Thoracic aorta (tissue), 2 donors: Measurements from ENCODE around the gene PTEN. TPM values are rescaled to one million over a fixed set of nuclear protein-coding genes. Genes with fewer than 3 reads are reported as not detected.

ENCODE experiments used
- ATAC-seq: fragments of 150-250 bp; one replicate; pipeline ENCODE4 v1.8.0; 2017; ENCODE audit warnings: low read depth; ENCODE audit not compliant: insufficient number of reproducible peaks, low FRiP score
- DNase-seq: peaks from one replicate; pipeline ENCODE4 v3.0.0-alpha.2; 2020; ENCODE audit warnings: low spot score
- H3K27ac ChIP-seq, 2 donors: fragments of 200-600 bp; sonication (generic); 1 replicate in 1 of 2; 2 replicates in 1 of 2; pipeline ENCODE4 v1.5.1; 2016; ENCODE audit warnings: mild to moderate bottlenecking in 2 of 2, moderate library complexity in 2 of 2
- H3K27me3 ChIP-seq: fragments of 200-600 bp; sonication (generic); replicated peaks from 2 replicates; pipeline ENCODE4 v1.6.0; 2016; ENCODE audit warnings: mild to moderate bottlenecking; ENCODE audit not compliant: insufficient read depth
- H3K36me3 ChIP-seq: fragments of 200-600 bp; sonication (generic); one replicate; pipeline ENCODE4 v1.5.1; 2016
- H3K4me1 ChIP-seq, 2 donors: fragments of 200-600 bp; sonication (generic); 1 replicate in 1 of 2; 2 replicates in 1 of 2; pipeline versions ENCODE4 v1.5.1 to v1.6.0; 2016; ENCODE audit warnings: low read depth in 2 of 2, mild to moderate bottlenecking in 1 of 2; ENCODE audit not compliant: control insufficient read depth in 1 of 2
- H3K4me3 ChIP-seq: fragments of 200-600 bp; sonication (generic); 2 replicates; pipeline ENCODE4 v1.5.1; 2016; ENCODE audit warnings: mild to moderate bottlenecking
- H3K9me3 ChIP-seq: fragments of 200-600 bp; sonication (generic); 2 replicates; pipeline ENCODE4 v1.5.1; 2016
- CTCF ChIP-seq: fragments of 200-600 bp; sonication (generic); IDR thresholded peaks from one replicate; pipeline ENCODE4 v1.5.1; 2019; ENCODE audit warnings: antibody characterized with exemption
- total RNA-seq, 2 donors: library from RNA; depleted of rRNA; stranded (reverse); fragments of >200 nt; gene quantifications; one replicate each; pipeline versions ENCODE4 v1.1.0 to v1.2.3, GENCODE V29; 2016

The PTEN gene
- total RNA-seq, 2 donors from 2014 or later, result 146 to 168 TPM

DNA sequence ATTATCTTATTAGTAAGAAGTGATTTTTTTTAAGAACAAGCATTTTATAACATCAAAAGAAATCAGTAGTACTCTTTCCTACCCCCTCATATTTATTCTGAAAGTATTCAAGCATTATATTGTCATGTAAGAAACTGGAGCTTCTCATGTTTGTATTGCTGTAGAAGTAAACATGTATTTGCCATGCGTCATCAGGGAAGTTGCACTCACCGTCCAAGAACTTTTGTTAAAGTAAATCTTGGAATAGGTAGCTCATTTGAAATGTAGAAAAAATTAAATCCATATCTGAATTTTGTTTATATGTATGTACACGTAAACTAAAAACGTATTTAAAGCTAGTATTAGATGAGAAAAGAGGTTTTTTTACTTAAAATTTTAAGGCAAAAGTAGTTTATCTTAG is 96.8 kb downstream of the PTEN start:
- Histone ChIP-seq H3K36me3 (peaks cover 4% of the 10 kb centered on the region), H3K4me1 (peaks cover 25 to 52% of the 10 kb centered on the region in 2 donors), H3K9me3 (no peaks in the 10 kb centered on the region), H3K27me3 (no peaks in the 10 kb centered on the region), H3K27ac (peak overlapping the region; percentile 45 to 66), H3K4me3 (no peak overlapping the region)
- no peak for TF ChIP-seq CTCF
- no peak for DNase-seq
- ATAC-seq, result no peak

- Histone ChIP-seq H3K36me3 (peaks cover 4% of the 10 kb centered on the region), H3K4me3 (peak overlapping the region; percentile 28), H3K9me3 (no peaks in the 10 kb centered on the region), H3K27ac (peak overlapping the region; percentile 66 to 69), H3K27me3 (no peaks in the 10 kb centered on the region), H3K4me1 (peaks cover 21 to 43% of the 10 kb centered on the region in 2 donors)
- DNase-seq (no peak), ATAC-seq (peak; percentile 95)
- no peak for TF ChIP-seq CTCF
Measured at GRCh38 chr10:87961314-87961713, 97.9 kb downstream of the PTEN start.

- TF ChIP-seq CTCF, result no peak
- no peak overlapping the region for H3K4me3 ChIP-seq
- no peaks in the 10 kb centered on the region for H3K9me3 ChIP-seq
- H3K27me3 ChIP-seq, result no peaks in the 10 kb centered on the region
- no peak overlapping the region for H3K27ac ChIP-seq
- peaks cover 6 to 7% of the 10 kb centered on the region in 2 donors for H3K4me1 ChIP-seq
- DNase-seq (no peak), ATAC-seq (no peak)
- peaks cover 4% of the 10 kb centered on the region for H3K36me3 ChIP-seq
Measured at GRCh38 chr10:87966459-87966858, 103.0 kb downstream of the PTEN start.

- ATAC-seq, result no peak
- no peak for TF ChIP-seq CTCF
Measured at GRCh38 chr10:87973635-87974034, 110.2 kb downstream of the PTEN start.

GRCh38 chr10:87974130-87974529 is 110.7 kb downstream of the PTEN start:
- H3K9me3 ChIP-seq, result no peaks in the 10 kb centered on the region
- H3K27ac ChIP-seq, result no peak overlapping the region
- H3K36me3 ChIP-seq, result no peaks in the 10 kb centered on the region
- no peaks in the 10 kb centered on the region for H3K27me3 ChIP-seq
- no peak overlapping the region for H3K4me3 ChIP-seq
- no peak for TF ChIP-seq CTCF
- peaks cover 13 to 21% of the 10 kb centered on the region in 2 donors for H3K4me1 ChIP-seq
- DNase-seq, result no peak
- ATAC-seq, result no peak

More at GRCh38 chr10:87973635-87974034, 110.2 kb downstream of the PTEN start:
- Histone ChIP-seq H3K27me3 (no peaks in the 10 kb centered on the region), H3K9me3 (no peaks in the 10 kb centered on the region), H3K27ac (no peak overlapping the region), H3K4me1 (peaks cover 16 to 21% of the 10 kb centered on the region in 2 donors), H3K36me3 (no peaks in the 10 kb centered on the region), H3K4me3 (no peak overlapping the region)
- no peak for DNase-seq
